Testis (tissue), 3 donors: Measurements from ENCODE around the gene GALNT7. TPM values are rescaled to one million over a fixed set of nuclear protein-coding genes. Genes with fewer than 3 reads are reported as not detected.
A peak's percentile ranks its signal among the peaks of the same experiment; 100 is the strongest.

Experiments
- DNase-seq: peaks from one replicate; pipeline ENCODE4 v3.0.0-alpha.2; 2019
- H3K27ac ChIP-seq, 2 donors: fragments of 200-600 bp; sonication (generic); one replicate each; pipeline ENCODE4 v1.5.1; 2019
- H3K27me3 ChIP-seq: fragments of 200-600 bp; sonication (generic); one replicate; pipeline ENCODE4 v1.5.1; 2019
- H3K36me3 ChIP-seq: fragments of 200-600 bp; sonication (generic); one replicate; pipeline ENCODE4 v1.5.1; 2017; ENCODE audit warnings: low read depth; ENCODE audit errors: missing control alignments
- H3K4me1 ChIP-seq: fragments of 200-600 bp; sonication (generic); one replicate; pipeline ENCODE4 v1.5.1; 2019
- H3K4me3 ChIP-seq, 2 donors: fragments of 200-600 bp; sonication (generic); one replicate each; pipeline ENCODE4 v1.5.1; 2017 to 2019
- H3K9me3 ChIP-seq: fragments of 200-600 bp; sonication (generic); one replicate; pipeline ENCODE4 v1.5.1; 2017
- CTCF ChIP-seq, 3 experiments: fragments of 450-650 bp in 2 of 3; fragments of 200-600 bp in 1 of 3; sonication (generic) in 1 of 3; IDR thresholded peaks; one replicate each; pipeline ENCODE4 v1.5.1; 2016 to 2019; ENCODE audit warnings: antibody characterized with exemption in 3 of 3, mild to moderate bottlenecking in 2 of 3, moderate library complexity in 1 of 3
- POLR2A ChIP-seq: fragments of 450-650 bp; IDR thresholded peaks from one replicate; pipeline ENCODE4 v1.6.1; 2017; ENCODE audit warnings: antibody characterized with exemption, mild to moderate bottlenecking, moderate library complexity
- WGBS, 2 donors: methylation state at CpG; one replicate each; pipeline ENCODE4 v1.1.5; 2018; 5-methylcytosine and 5-hydroxymethylcytosine counted together
- intact Hi-C: fragments of 100-400 bp; cut with DNase I; formaldehyde crosslinking; loops from one replicate; pipeline ENCODE4 v1.15.1; 2023; ENCODE audit warnings: low total_unique reads
- polyA plus RNA-seq: library from polyadenylated mRNA; stranded (reverse); fragments of 350-450 nt; fragmentation: Illumina TruSeq; extraction: RNeasy Lipid Tissue Mini Kit (QIAGEN cat#74804); gene quantifications from one replicate; pipeline ENCODE4 v1.2.3, GENCODE V29; 2014; ENCODE audit warnings: low read depth, low replicate concordance; ENCODE audit not compliant: insufficient read depth
- total RNA-seq, 2 donors: library from RNA; depleted of rRNA; stranded (reverse); fragments of >200 nt; gene quantifications; one replicate each; pipeline ENCODE4 v1.2.3, GENCODE V29; 2016

The GALNT7 gene
- total and polyA plus RNA-seq, 3 donors from 2014 or later, result 18.0 to 32.0 (median 28.8) TPM

- DNase-seq, result no peak
- TF ChIP-seq POLR2A (no peak), CTCF (IDR thresholded peaks at IDR 0.05) (no peak)
- intact Hi-C loops, result no loop called here
- no peaks in the 10 kb centered on the region for H3K9me3 ChIP-seq
- H3K4me1 ChIP-seq, result peaks cover 6% of the 10 kb centered on the region
- no peak overlapping the region for H3K4me3 ChIP-seq
- 91 to 97% methylated on average over 4 of the region's 4 CpGs for WGBS, 2 donors
- H3K27ac ChIP-seq, result no peak overlapping the region
- H3K27me3 ChIP-seq, result no peaks in the 10 kb centered on the region
- no peaks in the 10 kb centered on the region for H3K36me3 ChIP-seq
Measured at GRCh38 chr4:173274744-173275143, 106.1 kb downstream of the GALNT7 start.

GRCh38 chr4:173275150-173275549 lies 106.5 kb downstream of the GALNT7 start:
- 82 to 89% methylated on average over 7 of the region's 7 CpGs for WGBS, 2 donors
- intact Hi-C loops, result no loop called here
- H3K4me3 ChIP-seq, result no peak overlapping the region
- no peaks in the 10 kb centered on the region for H3K9me3 ChIP-seq
- peaks cover 6% of the 10 kb centered on the region for H3K4me1 ChIP-seq
- H3K36me3 ChIP-seq, result no peaks in the 10 kb centered on the region
- H3K27me3 ChIP-seq, result no peaks in the 10 kb centered on the region
- DNase-seq, result no peak
- TF ChIP-seq CTCF (IDR thresholded peaks at IDR 0.05), result no peak
- TF ChIP-seq POLR2A, result no peak
- H3K27ac ChIP-seq, result no peak overlapping the region

- peaks cover 9% of the 10 kb centered on the region for H3K4me1 ChIP-seq
- TF ChIP-seq POLR2A, result no peak
- no peak for TF ChIP-seq CTCF (IDR thresholded peaks at IDR 0.05)
- no peak overlapping the region for H3K4me3 ChIP-seq
- no peak overlapping the region for H3K27ac ChIP-seq
- no peak for DNase-seq
- no peaks in the 10 kb centered on the region for H3K9me3 ChIP-seq
- intact Hi-C loops, result no loop called here
- no peaks in the 10 kb centered on the region for H3K36me3 ChIP-seq
- H3K27me3 ChIP-seq, result no peaks in the 10 kb centered on the region
- 89 to 92% methylated on average over 2 of the region's 2 CpGs for WGBS, 2 donors
Measured at GRCh38 chr4:173277340-173277739, 108.7 kb downstream of the GALNT7 start.

GRCh38 chr4:173280998-173281397 lies 112.4 kb downstream of the GALNT7 start:
- Histone ChIP-seq H3K9me3 (no peaks in the 10 kb centered on the region), H3K36me3 (no peaks in the 10 kb centered on the region), H3K27me3 (no peaks in the 10 kb centered on the region), H3K4me1 (peaks cover 9% of the 10 kb centered on the region), H3K4me3 (no peak overlapping the region), H3K27ac (peak overlapping the region; percentile 40 to 42)
- TF ChIP-seq CTCF (IDR thresholded peaks at IDR 0.05) (no peak), POLR2A (no peak)
- intact Hi-C loops, result no loop called here
- DNase-seq, result no peak
- WGBS, 2 donors, result 89 to 98% methylated on average over 4 of the region's 4 CpGs

GRCh38 chr4:173281406-173282255 lies 113.0 kb downstream of the GALNT7 start:
- no peaks in the 10 kb centered on the region for H3K9me3 ChIP-seq
- WGBS, 2 donors, result 53% methylated on average over 14 of the region's 14 CpGs
- peaks cover 9% of the 10 kb centered on the region for H3K4me1 ChIP-seq
- peak overlapping the region in 1 of 2 donors; percentile 32 for H3K4me3 ChIP-seq
- H3K27ac ChIP-seq, result peak overlapping the region; percentile 40 to 42
- no peaks in the 10 kb centered on the region for H3K36me3 ChIP-seq
- no peaks in the 10 kb centered on the region for H3K27me3 ChIP-seq
- intact Hi-C loops, result no loop called here
- TF ChIP-seq POLR2A (no peak), CTCF (IDR thresholded peaks at IDR 0.05) (no peak)
- peak; percentile 26 for DNase-seq
